ENCODE results near the gene SELENBP1. TPM values are rescaled to one million over a fixed set of nuclear protein-coding genes. Genes with fewer than 3 reads are reported as not detected.

SELENBP1 gene
- total and polyA plus RNA-seq, 9 of the 15 experiments (the other 6 are each of a cell fraction or from before 2014, with no cell fraction given) = 25.8 to 81.2 (median 47.1) TPM

- no peak overlapping the region for H3K4me3 ChIP-seq
- POLR2A ChIA-PET = no interaction called here
- FAIRE-seq (no peak), DNase-seq (ENCODE audit: extremely low read depth in 1 of 4, low spot score in 3 of 4) (no peak), ATAC-seq (no peak)
- H3K9ac ChIP-seq (ENCODE audit: insufficient read depth in 1 of 2, low read depth in 2 of 2, low read length in 2 of 2) = no peak overlapping the region
- peaks cover 29% of the 10 kb centered on the region; the same call in 2 of the 3 replicates for H3K36me3 ChIP-seq (ENCODE audit: control insufficient read depth, insufficient read depth, low read length)
- no peaks in the 10 kb centered on the region for H3K27me3 ChIP-seq (ENCODE audit: control insufficient read depth in 2 of 2, insufficient read depth in 2 of 2, low read length in 2 of 2)
- H3K9me3 ChIP-seq (replicated peaks; ENCODE audit: control insufficient read depth, insufficient read depth, low read depth, low read length) = peaks cover 7% of the 10 kb centered on the region; the same call in 1 of the 2 replicates
- H4K20me1 ChIP-seq (replicated peaks; ENCODE audit: control insufficient read depth, insufficient read depth, low read length) = no peaks in the 10 kb centered on the region
- no TSS peak for BruUV-seq (replicated peaks)
- no peak overlapping the region for H3K4me2 ChIP-seq (ENCODE audit: insufficient read depth, low read length)
- CTCF ChIA-PET (ENCODE audit: low intra/inter-chr PET ratio) = no interaction called here
- no peak overlapping the region for H3K27ac ChIP-seq (ENCODE audit: extremely low read depth, low read depth, low read length)
- no peaks in the 10 kb centered on the region for H3K79me2 ChIP-seq (ENCODE audit: control insufficient read depth, insufficient read depth, low read length)
- H3K9me1 ChIP-seq (ENCODE audit: control insufficient read depth, insufficient read depth, low read length) = no peaks in the 10 kb centered on the region
- intact Hi-C loops (cut with micrococcal nuclease) = no loop called here
- in situ Hi-C loops (cut with MboI) = no loop called here
- H2AFZ ChIP-seq (ENCODE audit: low read depth, low read length) = no peak overlapping the region
- no peaks in the 10 kb centered on the region for H3K4me1 ChIP-seq (replicated peaks in 1 of 2; ENCODE audit: control insufficient read depth in 2 of 2, insufficient read depth in 2 of 2, low read length in 2 of 2)
- no peak for TF ChIP-seq GMEB1 (CRISPR knock-in tag; IDR thresholded peaks at IDR 0.05)
- TF ChIP-seq SIRT6 (IDR thresholded peaks at IDR 0.05; ENCODE audit: low read depth, low read length) = no peak
- TF ChIP-seq ZNF717 (CRISPR knock-in tag; IDR thresholded peaks at IDR 0.05) = no peak
- TF ChIP-seq ESRRB (CRISPR knock-in tag; IDR thresholded peaks at IDR 0.05; ENCODE audit: borderline replicate concordance) = no peak
- peak; percentile 15 for TF ChIP-seq ARHGAP35 (IDR thresholded peaks at IDR 0.05; ENCODE audit: partially characterized antibody)
- TF ChIP-seq CHD4 (IDR thresholded peaks at IDR 0.05; ENCODE audit: insufficient read depth, insufficient replicate concordance, low read depth, low read length, poor library complexity, severe bottlenecking) = no peak
- TF ChIP-seq IFI16 (CRISPR knock-in tag; IDR thresholded peaks at IDR 0.05) = no peak
- no peak for TF ChIP-seq XRCC3 (IDR thresholded peaks at IDR 0.05)
- TF ChIP-seq HMGN3 (IDR thresholded peaks at IDR 0.05; ENCODE audit: borderline replicate concordance, extremely low read depth, insufficient read length, low read depth, low read length) = no peak
- no peak for TF ChIP-seq POLR2B (IDR thresholded peaks at IDR 0.05; ENCODE audit: low read depth, partially characterized antibody)
- TF ChIP-seq, protein P1, sequence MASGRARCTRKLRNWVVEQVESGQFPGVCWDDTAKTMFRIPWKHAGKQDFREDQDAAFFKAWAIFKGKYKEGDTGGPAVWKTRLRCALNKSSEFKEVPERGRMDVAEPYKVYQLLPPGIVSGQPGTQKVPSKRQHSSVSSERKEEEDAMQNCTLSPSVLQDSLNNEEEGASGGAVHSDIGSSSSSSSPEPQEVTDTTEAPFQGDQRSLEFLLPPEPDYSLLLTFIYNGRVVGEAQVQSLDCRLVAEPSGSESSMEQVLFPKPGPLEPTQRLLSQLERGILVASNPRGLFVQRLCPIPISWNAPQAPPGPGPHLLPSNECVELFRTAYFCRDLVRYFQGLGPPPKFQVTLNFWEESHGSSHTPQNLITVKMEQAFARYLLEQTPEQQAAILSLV (tag; IDR thresholded peaks at IDR 0.05) = no peak
- no peak for TF ChIP-seq ZNF583 (CRISPR knock-in tag; IDR thresholded peaks at IDR 0.05)
- TF ChIP-seq L3MBTL2 (IDR thresholded peaks at IDR 0.05) = no peak
- TF ChIP-seq, protein P2, sequence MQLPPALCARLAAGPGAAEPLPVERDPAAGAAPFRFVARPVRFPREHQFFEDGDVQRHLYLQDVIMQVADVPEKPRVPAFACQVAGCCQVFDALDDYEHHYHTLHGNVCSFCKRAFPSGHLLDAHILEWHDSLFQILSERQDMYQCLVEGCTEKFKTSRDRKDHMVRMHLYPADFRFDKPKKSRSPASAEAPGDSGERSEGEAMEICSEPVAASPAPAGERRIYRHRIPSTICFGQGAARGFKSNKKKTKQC (CRISPR knock-in tag; IDR thresholded peaks at IDR 0.05) = no peak
- TF ChIP-seq HDAC2 (IDR thresholded peaks at IDR 0.05) = no peak
- no peak for TF ChIP-seq ZNF408 (CRISPR knock-in tag; IDR thresholded peaks at IDR 0.05; ENCODE audit: low read depth)
- TF ChIP-seq LCOR (CRISPR knock-in tag; IDR thresholded peaks at IDR 0.05) = no peak
- no peak for TF ChIP-seq ZNF592 (IDR thresholded peaks at IDR 0.05)
These were observed 10.6 kb downstream of the SELENBP1 start for GRCh38 chr1:151361883-151362282.
